GM23338 (cell line): ENCODE measurements around the gene COX10. TPM values are rescaled to one million over a fixed set of nuclear protein-coding genes. Genes with fewer than 3 reads are reported as not detected.
A peak's percentile ranks its signal among the peaks of the same experiment; 100 is the strongest.

ENCODE experiments used
- ATAC-seq: fragments of 200-7000 bp; cut with Tn5 transposase; 3 replicates; pipeline ENCODE4 v1.9.1; 2020
- DNase-seq: peaks from one replicate; pipeline ENCODE4 v3.0.0-alpha.2; 2015; ENCODE audit warnings: low spot score
- H2AFZ ChIP-seq: fragments of 200-600 bp; sonication (generic); 2 replicates; pipeline ENCODE4 v1.8.0; 2016; ENCODE audit warnings: antibody characterized with exemption, mild to moderate bottlenecking, moderate library complexity
- H3F3A ChIP-seq: fragments of 200-600 bp; sonication (generic); replicated peaks from 2 replicates; pipeline ENCODE4 v1.8.0; 2017; ENCODE audit warnings: antibody characterized with exemption, mixed run types, low read depth
- H3K27ac ChIP-seq: fragments of 200-600 bp; sonication (generic); 2 replicates; pipeline ENCODE4 v1.6.1; 2016; ENCODE audit warnings: low read depth
- H3K27me3 ChIP-seq: fragments of 200-600 bp; sonication (generic); 2 replicates; pipeline ENCODE4 v1.8.0; 2016; ENCODE audit warnings: mild to moderate bottlenecking, mixed run types, moderate library complexity; ENCODE audit not compliant: insufficient read depth
- H3K36me3 ChIP-seq: fragments of 200-600 bp; sonication (generic); 2 replicates; pipeline ENCODE4 v1.8.0; 2016; ENCODE audit warnings: mild to moderate bottlenecking; ENCODE audit not compliant: insufficient read depth
- H3K4me1 ChIP-seq: fragments of 200-600 bp; sonication (generic); 2 replicates; pipeline ENCODE4 v1.8.0; 2016; ENCODE audit warnings: mild to moderate bottlenecking, moderate library complexity; ENCODE audit not compliant: insufficient read depth
- H3K4me2 ChIP-seq: fragments of 200-600 bp; sonication (generic); 2 replicates; pipeline ENCODE4 v1.7.1; 2017; ENCODE audit warnings: mixed run types
- H3K4me3 ChIP-seq: fragments of 200-600 bp; sonication (generic); 2 replicates; pipeline ENCODE4 v1.6.1; 2016; ENCODE audit warnings: mixed run types
- H3K79me2 ChIP-seq: fragments of 200-600 bp; sonication (generic); replicated peaks from 2 replicates; pipeline ENCODE4 v1.8.0; 2017; ENCODE audit warnings: mild to moderate bottlenecking; ENCODE audit not compliant: insufficient read depth
- H3K9me2 ChIP-seq: fragments of 200-600 bp; sonication (generic); 2 replicates; pipeline ENCODE4 v1.8.0; 2017; ENCODE audit not compliant: insufficient read depth
- H4K20me1 ChIP-seq: fragments of 200-600 bp; sonication (generic); replicated peaks from 2 replicates; pipeline ENCODE4 v1.8.0; 2017; ENCODE audit warnings: mild to moderate bottlenecking; ENCODE audit not compliant: insufficient read depth
- H3K27ac Mint-ChIP-seq: 2 replicates; pipeline ENCODE4 v1.8.0; 2020; ENCODE audit warnings: inconsistent platforms, mild to moderate bottlenecking, moderate library complexity, mixed read lengths
- H3K27me3 Mint-ChIP-seq: 3 replicates; pipeline ENCODE4 v1.8.0; 2022; ENCODE audit warnings: low read depth, mild to moderate bottlenecking, moderate library complexity, mixed read lengths, inconsistent platforms; ENCODE audit not compliant: insufficient read depth, poor library complexity
- H3K36me3 Mint-ChIP-seq: 3 replicates; pipeline ENCODE4 v1.8.0; 2021; ENCODE audit warnings: low read depth, mild to moderate bottlenecking, inconsistent platforms, moderate library complexity, mixed read lengths
- H3K4me1 Mint-ChIP-seq: 3 replicates; pipeline ENCODE4 v1.8.0; 2020; ENCODE audit warnings: mild to moderate bottlenecking, inconsistent platforms, mixed read lengths
- H3K4me3 Mint-ChIP-seq: 3 replicates; pipeline ENCODE4 v1.8.0; 2021; ENCODE audit warnings: moderate library complexity, mild to moderate bottlenecking, inconsistent platforms, mixed read lengths
- H3K9me3 Mint-ChIP-seq: 3 replicates; pipeline ENCODE4 v1.8.0; 2020; ENCODE audit warnings: moderate library complexity, mild to moderate bottlenecking, inconsistent platforms, mixed read lengths
- EZH2 ChIP-seq: fragments of 200-600 bp; sonication (generic); IDR thresholded peaks from one replicate; pipeline ENCODE4 v1.8.0; 2017; ENCODE audit warnings: antibody characterized with exemption, mild to moderate bottlenecking, low read depth; ENCODE audit not compliant: unreplicated experiment
- JUNB ChIP-seq: IDR thresholded peaks from one replicate; pipeline ENCODE4 v1.6.1; 2016; ENCODE audit warnings: antibody characterized with exemption; ENCODE audit not compliant: unreplicated experiment
- ZNF114 ChIP-seq: fragments of 250-450 bp; sonication (Bioruptor Pico); IDR thresholded peaks from 2 replicates; pipeline ENCODE4 v1.5.0; 2020; ENCODE audit warnings: mild to moderate bottlenecking, moderate library complexity
- polyA plus RNA-seq: library from polyadenylated mRNA; unstranded; fragments of >200 nt; fragmentation: Nextera tagmentation; extraction: Ambion mirVana; gene quantifications from 2 replicates; pipeline ENCODE4 v1.2.1, GENCODE V29; 2016
- total RNA-seq: library from RNA; depleted of rRNA; stranded (reverse); fragments of >200 nt; shearing (Covaris generic); gene quantifications from 2 replicates; pipeline ENCODE4 v1.2.3, GENCODE V29; 2014
- TF ChIP-seq, protein P1 (sequence below): fragments of 250-450 bp; sonication (Bioruptor Pico); IDR thresholded peaks from 2 replicates; pipeline ENCODE4 v1.5.0; 2020; ENCODE audit warnings: mild to moderate bottlenecking, moderate library complexity
- TF ChIP-seq, protein P2 (sequence below), 2 experiments: fragments of 200-600 bp in 1 of 2; sonication (generic) in 1 of 2; conservative IDR thresholded peaks; 2 replicates each; pipeline versions ENCODE4 v1.5.1 to v1.6.1; 2016 to 2017; ENCODE audit warnings: antibody characterized with exemption in 2 of 2, low read depth in 2 of 2, mild to moderate bottlenecking in 2 of 2, moderate library complexity in 1 of 2
- TF ChIP-seq, protein P3 (sequence below): IDR thresholded peaks from 2 replicates; pipeline ENCODE4 v1.6.1; 2016; ENCODE audit warnings: antibody characterized with exemption

Gene COX10
- total and polyA plus RNA-seq, 2 experiments from 2014 or later: 25.7 to 46.6 TPM

DNA sequence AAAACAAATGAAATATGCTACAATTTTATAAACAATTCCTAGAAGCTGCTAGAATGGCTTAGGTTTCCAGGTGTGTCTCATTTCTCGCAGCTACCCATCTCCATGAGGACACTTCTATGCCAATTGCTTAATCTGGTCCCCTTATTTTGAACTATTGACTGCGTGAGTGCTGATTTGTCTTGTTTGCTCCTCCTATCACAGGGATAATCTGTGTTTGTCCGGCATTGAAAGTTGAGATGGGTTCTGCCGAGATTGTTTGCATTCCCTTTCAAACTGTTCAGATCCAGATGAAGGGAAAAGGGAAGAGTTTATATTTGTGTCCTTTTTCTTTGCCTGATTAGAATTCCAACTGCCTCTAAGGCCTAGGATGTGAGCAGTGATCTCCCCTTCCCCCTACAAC lies 21.7 kb upstream of the COX10 start (continued):
- TF ChIP-seq, protein P1, sequence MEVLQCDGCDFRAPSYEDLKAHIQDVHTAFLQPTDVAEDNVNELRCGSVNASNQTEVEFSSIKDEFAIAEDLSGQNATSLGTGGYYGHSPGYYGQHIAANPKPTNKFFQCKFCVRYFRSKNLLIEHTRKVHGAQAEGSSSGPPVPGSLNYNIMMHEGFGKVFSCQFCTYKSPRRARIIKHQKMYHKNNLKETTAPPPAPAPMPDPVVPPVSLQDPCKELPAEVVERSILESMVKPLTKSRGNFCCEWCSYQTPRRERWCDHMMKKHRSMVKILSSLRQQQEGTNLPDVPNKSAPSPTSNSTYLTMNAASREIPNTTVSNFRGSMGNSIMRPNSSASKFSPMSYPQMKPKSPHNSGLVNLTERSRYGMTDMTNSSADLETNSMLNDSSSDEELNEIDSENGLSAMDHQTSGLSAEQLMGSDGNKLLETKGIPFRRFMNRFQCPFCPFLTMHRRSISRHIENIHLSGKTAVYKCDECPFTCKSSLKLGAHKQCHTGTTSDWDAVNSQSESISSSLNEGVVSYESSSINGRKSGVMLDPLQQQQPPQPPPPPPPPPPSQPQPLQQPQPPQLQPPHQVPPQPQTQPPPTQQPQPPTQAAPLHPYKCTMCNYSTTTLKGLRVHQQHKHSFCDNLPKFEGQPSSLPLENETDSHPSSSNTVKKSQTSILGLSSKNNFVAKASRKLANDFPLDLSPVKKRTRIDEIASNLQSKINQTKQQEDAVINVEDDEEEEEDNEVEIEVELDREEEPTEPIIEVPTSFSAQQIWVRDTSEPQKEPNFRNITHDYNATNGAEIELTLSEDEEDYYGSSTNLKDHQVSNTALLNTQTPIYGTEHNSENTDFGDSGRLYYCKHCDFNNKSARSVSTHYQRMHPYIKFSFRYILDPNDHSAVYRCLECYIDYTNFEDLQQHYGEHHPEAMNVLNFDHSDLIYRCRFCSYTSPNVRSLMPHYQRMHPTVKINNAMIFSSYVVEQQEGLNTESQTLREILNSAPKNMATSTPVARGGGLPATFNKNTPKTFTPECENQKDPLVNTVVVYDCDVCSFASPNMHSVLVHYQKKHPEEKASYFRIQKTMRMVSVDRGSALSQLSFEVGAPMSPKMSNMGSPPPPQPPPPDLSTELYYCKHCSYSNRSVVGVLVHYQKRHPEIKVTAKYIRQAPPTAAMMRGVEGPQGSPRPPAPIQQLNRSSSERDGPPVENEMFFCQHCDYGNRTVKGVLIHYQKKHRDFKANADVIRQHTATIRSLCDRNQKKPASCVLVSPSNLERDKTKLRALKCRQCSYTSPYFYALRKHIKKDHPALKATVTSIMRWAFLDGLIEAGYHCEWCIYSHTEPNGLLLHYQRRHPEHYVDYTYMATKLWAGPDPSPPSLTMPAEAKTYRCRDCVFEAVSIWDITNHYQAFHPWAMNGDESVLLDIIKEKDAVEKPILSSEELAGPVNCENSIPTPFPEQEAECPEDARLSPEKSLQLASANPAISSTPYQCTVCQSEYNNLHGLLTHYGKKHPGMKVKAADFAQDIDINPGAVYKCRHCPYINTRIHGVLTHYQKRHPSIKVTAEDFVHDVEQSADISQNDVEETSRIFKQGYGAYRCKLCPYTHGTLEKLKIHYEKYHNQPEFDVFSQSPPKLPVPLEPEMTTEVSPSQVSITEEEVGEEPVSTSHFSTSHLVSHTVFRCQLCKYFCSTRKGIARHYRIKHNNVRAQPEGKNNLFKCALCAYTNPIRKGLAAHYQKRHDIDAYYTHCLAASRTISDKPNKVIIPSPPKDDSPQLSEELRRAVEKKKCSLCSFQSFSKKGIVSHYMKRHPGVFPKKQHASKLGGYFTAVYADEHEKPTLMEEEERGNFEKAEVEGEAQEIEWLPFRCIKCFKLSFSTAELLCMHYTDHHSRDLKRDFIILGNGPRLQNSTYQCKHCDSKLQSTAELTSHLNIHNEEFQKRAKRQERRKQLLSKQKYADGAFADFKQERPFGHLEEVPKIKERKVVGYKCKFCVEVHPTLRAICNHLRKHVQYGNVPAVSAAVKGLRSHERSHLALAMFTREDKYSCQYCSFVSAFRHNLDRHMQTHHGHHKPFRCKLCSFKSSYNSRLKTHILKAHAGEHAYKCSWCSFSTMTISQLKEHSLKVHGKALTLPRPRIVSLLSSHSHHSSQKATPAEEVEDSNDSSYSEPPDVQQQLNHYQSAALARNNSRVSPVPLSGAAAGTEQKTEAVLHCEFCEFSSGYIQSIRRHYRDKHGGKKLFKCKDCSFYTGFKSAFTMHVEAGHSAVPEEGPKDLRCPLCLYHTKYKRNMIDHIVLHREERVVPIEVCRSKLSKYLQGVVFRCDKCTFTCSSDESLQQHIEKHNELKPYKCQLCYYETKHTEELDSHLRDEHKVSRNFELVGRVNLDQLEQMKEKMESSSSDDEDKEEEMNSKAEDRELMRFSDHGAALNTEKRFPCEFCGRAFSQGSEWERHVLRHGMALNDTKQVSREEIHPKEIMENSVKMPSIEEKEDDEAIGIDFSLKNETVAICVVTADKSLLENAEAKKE: no peak
- TF ChIP-seq, protein P2, sequence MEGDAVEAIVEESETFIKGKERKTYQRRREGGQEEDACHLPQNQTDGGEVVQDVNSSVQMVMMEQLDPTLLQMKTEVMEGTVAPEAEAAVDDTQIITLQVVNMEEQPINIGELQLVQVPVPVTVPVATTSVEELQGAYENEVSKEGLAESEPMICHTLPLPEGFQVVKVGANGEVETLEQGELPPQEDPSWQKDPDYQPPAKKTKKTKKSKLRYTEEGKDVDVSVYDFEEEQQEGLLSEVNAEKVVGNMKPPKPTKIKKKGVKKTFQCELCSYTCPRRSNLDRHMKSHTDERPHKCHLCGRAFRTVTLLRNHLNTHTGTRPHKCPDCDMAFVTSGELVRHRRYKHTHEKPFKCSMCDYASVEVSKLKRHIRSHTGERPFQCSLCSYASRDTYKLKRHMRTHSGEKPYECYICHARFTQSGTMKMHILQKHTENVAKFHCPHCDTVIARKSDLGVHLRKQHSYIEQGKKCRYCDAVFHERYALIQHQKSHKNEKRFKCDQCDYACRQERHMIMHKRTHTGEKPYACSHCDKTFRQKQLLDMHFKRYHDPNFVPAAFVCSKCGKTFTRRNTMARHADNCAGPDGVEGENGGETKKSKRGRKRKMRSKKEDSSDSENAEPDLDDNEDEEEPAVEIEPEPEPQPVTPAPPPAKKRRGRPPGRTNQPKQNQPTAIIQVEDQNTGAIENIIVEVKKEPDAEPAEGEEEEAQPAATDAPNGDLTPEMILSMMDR (conservative IDR thresholded peaks at IDR 0.05; ENCODE audit: low read depth in 2 of 2): no peak
- TF ChIP-seq JUNB (no peak), EZH2 (no peak), ZNF114 (CRISPR knock-in tag) (no peak)
- TF ChIP-seq, protein P3, sequence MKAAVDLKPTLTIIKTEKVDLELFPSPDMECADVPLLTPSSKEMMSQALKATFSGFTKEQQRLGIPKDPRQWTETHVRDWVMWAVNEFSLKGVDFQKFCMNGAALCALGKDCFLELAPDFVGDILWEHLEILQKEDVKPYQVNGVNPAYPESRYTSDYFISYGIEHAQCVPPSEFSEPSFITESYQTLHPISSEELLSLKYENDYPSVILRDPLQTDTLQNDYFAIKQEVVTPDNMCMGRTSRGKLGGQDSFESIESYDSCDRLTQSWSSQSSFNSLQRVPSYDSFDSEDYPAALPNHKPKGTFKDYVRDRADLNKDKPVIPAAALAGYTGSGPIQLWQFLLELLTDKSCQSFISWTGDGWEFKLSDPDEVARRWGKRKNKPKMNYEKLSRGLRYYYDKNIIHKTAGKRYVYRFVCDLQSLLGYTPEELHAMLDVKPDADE: no peak

DNA sequence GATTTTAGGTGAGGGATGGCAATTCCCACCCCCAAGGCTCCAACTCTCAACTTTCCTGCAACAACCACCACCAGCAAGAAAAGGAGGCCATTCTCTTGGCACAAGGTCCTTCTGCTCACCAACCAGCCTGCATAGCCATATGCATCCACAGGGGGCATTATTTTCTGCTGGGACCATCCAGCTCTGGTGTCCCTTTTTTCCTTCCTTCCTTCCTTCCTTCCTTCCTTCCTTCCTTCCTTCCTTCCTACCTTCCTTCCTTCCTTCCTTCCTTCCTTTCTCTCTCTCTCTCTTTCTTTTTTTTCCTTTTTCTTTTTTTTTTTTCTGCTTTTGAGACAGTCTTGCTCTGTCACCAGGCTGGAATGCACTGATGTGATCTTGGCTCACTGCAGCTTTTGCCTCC lies 21.1 kb upstream of the COX10 start:
- H3K4me3 ChIP-seq: no peak overlapping the region
- H3K27me3 Mint-ChIP-seq: no peaks in the 10 kb centered on the region
- H3K79me2 ChIP-seq: no peaks in the 10 kb centered on the region
- H3K4me2 ChIP-seq: no peak overlapping the region
- no peaks in the 10 kb centered on the region for H3F3A ChIP-seq
- DNase-seq (peak; percentile 70), ATAC-seq (peak; percentile 67)
- H3K9me2 ChIP-seq: no peaks in the 10 kb centered on the region
- no peak overlapping the region for H3K27ac Mint-ChIP-seq
- no peaks in the 10 kb centered on the region for H3K4me1 ChIP-seq
- H3K27ac ChIP-seq: no peak overlapping the region
- no peaks in the 10 kb centered on the region for H3K36me3 Mint-ChIP-seq
- H4K20me1 ChIP-seq: no peaks in the 10 kb centered on the region
- no peak overlapping the region for H2AFZ ChIP-seq
- TF ChIP-seq, protein P2 (conservative IDR thresholded peaks at IDR 0.05; ENCODE audit: low read depth in 2 of 2): peak; percentile 48 to 56
- no peak for TF ChIP-seq JUNB
- H3K27me3 ChIP-seq: no peaks in the 10 kb centered on the region
- no peaks in the 10 kb centered on the region for H3K36me3 ChIP-seq
- H3K9me3 Mint-ChIP-seq: no peaks in the 10 kb centered on the region
- no peaks in the 10 kb centered on the region; the same call in 2 of the 3 replicates for H3K4me1 Mint-ChIP-seq
- H3K4me3 Mint-ChIP-seq: no peak overlapping the region
